Inflammatory macrophage (primary cell): ENCODE data around the gene TDRD12.
"Not testable (repeated sequence)": the region's sequence is repeated elsewhere in the genome, so short reads cannot be mapped to it uniquely, and the experiment has no call there.

Experiments
- DNase-seq, 2 donors: peaks; one replicate each; pipeline ENCODE4 v3.0.0-alpha.2; 2020 to 2022

The TDRD12 gene

GRCh38 chr19:32812036-32812435 is 92.5 kb downstream of the TDRD12 start:
- no peak for DNase-seq

GRCh38 chr19:32812571-32812970 is 93.0 kb downstream of the TDRD12 start:
- DNase-seq = no peak

GRCh38 chr19:32813862-32814425 is 94.4 kb downstream of the TDRD12 start:
- DNase-seq = no peak

GRCh38 chr19:32814624-32815023 is 95.1 kb downstream of the TDRD12 start:
- DNase-seq = no peak

- no peak for DNase-seq
These were observed 97.1 kb downstream of the TDRD12 start for GRCh38 chr19:32816555-32817099.

- DNase-seq = no peak
These were observed 98.3 kb downstream of the TDRD12 start for GRCh38 chr19:32817569-32818476.

- no peak for DNase-seq
These were observed 99.0 kb downstream of the TDRD12 start for GRCh38 chr19:32818536-32818935.

- DNase-seq = no peak
These were observed 100.1 kb downstream of the TDRD12 start for GRCh38 chr19:32819419-32820400.

GRCh38 chr19:32822916-32823746 is 103.6 kb downstream of the TDRD12 start:
- no peak for DNase-seq

- no peak for DNase-seq
These were observed 104.2 kb downstream of the TDRD12 start for GRCh38 chr19:32823747-32824102.

- DNase-seq = no peak
These were observed 104.7 kb downstream of the TDRD12 start for GRCh38 chr19:32824191-32824751.

GRCh38 chr19:32824916-32825608 is 105.5 kb downstream of the TDRD12 start:
- no peak for DNase-seq

- DNase-seq = no peak
These were observed 108.6 kb downstream of the TDRD12 start for GRCh38 chr19:32828139-32828538.

GRCh38 chr19:32828643-32829344 is 109.2 kb downstream of the TDRD12 start:
- DNase-seq = no peak

- no peak for DNase-seq
These were observed 109.9 kb downstream of the TDRD12 start for GRCh38 chr19:32829345-32829896.

- no peak for DNase-seq
These were observed 110.9 kb downstream of the TDRD12 start for GRCh38 chr19:32830231-32831014.

- DNase-seq = no peak
These were observed 112.0 kb downstream of the TDRD12 start for GRCh38 chr19:32831611-32832010.

- not testable (repeated sequence) for DNase-seq
These were observed 112.5 kb downstream of the TDRD12 start for GRCh38 chr19:32832094-32832493.

GRCh38 chr19:32832825-32833224 is 113.3 kb downstream of the TDRD12 start:
- DNase-seq = not testable (repeated sequence)
